SU-DHL-6 (cell line): ENCODE measurements around the gene SARM1.
"Not testable (repeated sequence)": the region's sequence is repeated elsewhere in the genome, so short reads cannot be mapped to it uniquely, and the experiment has no call there.

Experiments used
- H2AFZ ChIP-seq: fragments of 200-600 bp; sonication (generic); 2 replicates; pipeline ENCODE4 v1.6.1; 2014; ENCODE audit warnings: low read depth, mild to moderate bottlenecking, moderate library complexity, mixed read lengths, antibody characterized with exemption, low read length; ENCODE audit not compliant: severe bottlenecking
- H3F3A ChIP-seq: fragments of 200-600 bp; shearing (Covaris generic); 2 replicates; pipeline ENCODE4 v1.6.0; 2016; ENCODE audit warnings: antibody characterized with exemption, mild to moderate bottlenecking; ENCODE audit not compliant: insufficient read depth
- H3K27ac ChIP-seq: fragments of 200-600 bp; sonication (generic); 2 replicates; pipeline ENCODE4 v1.5.1; 2016; ENCODE audit warnings: low read depth, mild to moderate bottlenecking, low read length, moderate library complexity, mixed read lengths
- H3K27me3 ChIP-seq: fragments of 200-600 bp; sonication (generic), shearing (Covaris generic); 2 replicates; pipeline ENCODE4 v1.6.0; 2014; ENCODE audit warnings: mild to moderate bottlenecking, low read length
- H3K36me3 ChIP-seq: fragments of 200-600 bp; sonication (generic); 2 replicates; pipeline ENCODE4 v1.6.1; 2014; ENCODE audit warnings: mild to moderate bottlenecking, low read length, mixed read lengths
- H3K4me2 ChIP-seq: fragments of 300-600, 200-600 bp; shearing (Covaris generic), sonication (generic); 2 replicates; pipeline ENCODE4 v1.6.0; 2014; ENCODE audit warnings: low read length, low read depth, mild to moderate bottlenecking; ENCODE audit not compliant: poor library complexity, severe bottlenecking
- H3K4me3 ChIP-seq: fragments of 200-600 bp; sonication (generic); 2 replicates; pipeline ENCODE4 v1.5.1; 2014; ENCODE audit warnings: antibody characterized with exemption, low read length, mild to moderate bottlenecking, mixed read lengths; ENCODE audit not compliant: insufficient read depth, poor library complexity, severe bottlenecking
- H3K79me2 ChIP-seq: fragments of 200-600 bp; sonication (generic); 2 replicates; pipeline ENCODE4 v1.6.1; 2014; ENCODE audit warnings: mild to moderate bottlenecking, low read length, moderate library complexity; ENCODE audit not compliant: insufficient read depth
- H3K9ac ChIP-seq: fragments of 200-600 bp; sonication (generic); 2 replicates; pipeline ENCODE4 v1.7.0; 2014; ENCODE audit warnings: mild to moderate bottlenecking, low read length
- H3K9me2 ChIP-seq: fragments of 200-600 bp; sonication (generic); replicated peaks from 2 replicates; pipeline ENCODE4 v1.6.1; 2014; ENCODE audit warnings: low read length; ENCODE audit not compliant: insufficient read depth
- H3K9me3 ChIP-seq: fragments of 200-600 bp; sonication (generic); 2 replicates; pipeline ENCODE4 v1.6.1; 2014; ENCODE audit warnings: low read length, mixed read lengths; ENCODE audit not compliant: insufficient read depth
- H4K20me1 ChIP-seq: fragments of 200-600 bp; sonication (generic); 2 replicates; pipeline ENCODE4 v1.6.1; 2014; ENCODE audit warnings: low read depth, mild to moderate bottlenecking, antibody characterized with exemption, low read length, moderate library complexity, mixed read lengths
- CTCF ChIP-seq: fragments of 200-600 bp; sonication (generic); IDR thresholded peaks from one replicate; pipeline ENCODE4 v1.5.1; 2017; ENCODE audit warnings: antibody characterized with exemption, mild to moderate bottlenecking, low read length, moderate library complexity; ENCODE audit not compliant: insufficient read depth, poor library complexity, severe bottlenecking
- EZH2phosphoT487 ChIP-seq: fragments of 200-600 bp; sonication (generic), shearing (Covaris generic); conservative IDR thresholded peaks from 2 replicates; pipeline ENCODE4 v1.6.1; 2018; ENCODE audit warnings: mild to moderate bottlenecking, antibody characterized with exemption, low read length, moderate library complexity, mixed read lengths

Gene SARM1

GRCh38 chr17:28427371-28427770 lies 55.9 kb downstream of the SARM1 start:
- TF ChIP-seq CTCF (no peak), EZH2phosphoT487 (no peak)
- Histone ChIP-seq H3K27ac (no peak overlapping the region), H4K20me1 (no peaks in the 10 kb centered on the region), H3K36me3 (no peaks in the 10 kb centered on the region), H3K4me3 (no peak overlapping the region), H3K27me3 (no peaks in the 10 kb centered on the region), H3K9me3 (no peaks in the 10 kb centered on the region), H3K4me2 (no peak overlapping the region), H3F3A (no peaks in the 10 kb centered on the region), H3K9ac (no peak overlapping the region), H3K9me2 (no peaks in the 10 kb centered on the region), H3K79me2 (no peaks in the 10 kb centered on the region), H2AFZ (no peak overlapping the region)

GRCh38 chr17:28427982-28428381 lies 56.5 kb downstream of the SARM1 start:
- H3K27me3 ChIP-seq, H3K9me2 ChIP-seq, H3K36me3 ChIP-seq, H3K27ac ChIP-seq, H3K79me2 ChIP-seq, H3K4me2 ChIP-seq, H3K9ac ChIP-seq, H3K9me3 ChIP-seq, H3F3A ChIP-seq, H2AFZ ChIP-seq, H4K20me1 ChIP-seq, H3K4me3 ChIP-seq: not testable (repeated sequence)

- Histone ChIP-seq H3K36me3 (no peaks in the 10 kb centered on the region), H2AFZ (no peak overlapping the region), H3K9ac (no peak overlapping the region), H4K20me1 (no peaks in the 10 kb centered on the region), H3F3A (no peaks in the 10 kb centered on the region), H3K27me3 (no peaks in the 10 kb centered on the region), H3K4me3 (no peak overlapping the region), H3K4me2 (no peak overlapping the region), H3K9me3 (no peaks in the 10 kb centered on the region), H3K79me2 (no peaks in the 10 kb centered on the region), H3K27ac (no peak overlapping the region), H3K9me2 (no peaks in the 10 kb centered on the region)
- no peak for TF ChIP-seq EZH2phosphoT487
- TF ChIP-seq CTCF, result no peak
Observed at GRCh38 chr17:28433721-28434120, 62.2 kb downstream of the SARM1 start.

GRCh38 chr17:28434326-28434725 lies 62.8 kb downstream of the SARM1 start:
- H3K27me3 ChIP-seq, H3K36me3 ChIP-seq, H3K4me2 ChIP-seq, H3K79me2 ChIP-seq, H3K9ac ChIP-seq, H3K4me3 ChIP-seq, H3K9me2 ChIP-seq, H3K27ac ChIP-seq, H3K9me3 ChIP-seq, H2AFZ ChIP-seq, H3F3A ChIP-seq, H4K20me1 ChIP-seq: not testable (repeated sequence)
